Left forelimb (tissue), 1 donor: Measurements from ENCODE around the gene CRYZL1.

Experiments used
- DNase-seq: peaks from one replicate; pipeline ENCODE4 v3.0.0-alpha.2; 2018; ENCODE audit warnings: low spot score

The CRYZL1 gene

DNA sequence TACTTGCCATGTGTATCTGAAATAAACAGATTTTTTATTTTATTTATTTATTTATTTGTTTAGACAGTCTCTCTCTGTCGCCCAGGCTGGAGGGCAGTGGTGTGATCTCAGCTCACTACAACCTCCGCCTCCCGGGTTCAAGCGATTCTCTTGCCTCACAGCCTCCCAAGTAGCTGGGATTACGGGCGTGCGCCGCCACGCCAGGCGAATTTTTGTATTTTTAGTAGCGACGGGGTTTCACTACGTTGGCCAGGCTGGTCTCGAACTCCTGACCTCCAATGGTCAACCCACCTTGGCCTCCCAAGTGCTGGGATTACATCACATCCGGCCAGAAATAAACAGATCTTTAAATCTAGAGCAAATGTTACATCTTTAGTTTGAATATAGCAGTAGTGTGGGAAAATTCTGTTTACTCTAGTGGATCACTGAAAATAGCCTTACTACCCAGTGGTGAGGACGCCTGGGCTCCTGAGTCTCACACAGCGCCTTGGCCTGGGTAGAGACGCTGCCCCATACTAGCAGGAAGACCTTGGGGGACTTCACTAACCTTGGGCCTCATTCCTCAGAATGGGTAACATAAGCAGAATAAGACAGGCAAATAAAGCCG, 100.3 kb downstream of the CRYZL1 start:
- no peak for DNase-seq

DNA sequence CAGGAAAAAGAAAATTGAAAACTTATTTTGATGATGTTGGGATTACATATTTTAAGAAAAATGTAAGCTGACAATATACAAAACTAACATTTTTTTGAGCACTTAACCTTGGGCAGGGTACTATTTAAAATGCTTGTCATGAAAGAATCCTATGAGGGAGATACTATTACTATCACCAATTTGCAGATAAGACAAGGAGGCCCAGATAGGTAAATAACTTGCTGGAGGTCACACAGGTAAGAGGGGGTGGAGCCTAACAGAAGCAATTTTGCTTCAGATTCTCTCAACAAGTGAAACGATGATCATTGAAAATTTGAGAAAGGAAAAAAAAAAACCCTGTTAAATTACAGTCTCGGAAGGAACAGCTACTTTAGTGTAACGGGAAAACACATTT, 100.8 kb downstream of the CRYZL1 start:
- DNase-seq = no peak

DNA sequence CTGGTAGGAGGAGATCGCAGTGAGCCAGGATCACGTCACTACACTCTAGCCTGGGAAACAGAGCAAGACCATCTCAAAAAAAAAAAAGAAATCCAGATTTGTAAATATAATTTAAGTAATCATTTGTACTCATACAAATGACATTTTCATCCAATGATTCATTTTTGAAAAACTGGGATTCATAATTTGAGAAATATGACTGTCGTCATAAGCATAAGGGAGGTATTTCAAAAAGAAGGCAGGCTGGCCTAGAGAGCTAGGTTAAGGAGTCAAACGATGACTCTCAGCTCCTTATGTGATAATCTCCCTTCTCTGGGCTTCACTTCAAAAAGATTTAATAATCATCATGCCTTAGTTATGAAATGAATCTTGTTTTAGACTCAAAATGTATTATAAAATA, 101.9 kb downstream of the CRYZL1 start:
- DNase-seq = no peak
